Nephron (organoid): Measurements from ENCODE around the gene BTNL2.

ENCODE experiments used
- H3K27ac Mint-ChIP-seq, 3 experiments: 2 replicates each; pipeline ENCODE4 v1.8.0; 2020; ENCODE audit warnings: mixed read lengths in 3 of 3, mild to moderate bottlenecking in 2 of 3, moderate library complexity in 1 of 3
- H3K27me3 Mint-ChIP-seq: 2 replicates; pipeline ENCODE4 v1.8.0; 2021; ENCODE audit warnings: low read depth, mild to moderate bottlenecking, moderate library complexity, mixed read lengths
- H3K36me3 Mint-ChIP-seq: 2 replicates; pipeline ENCODE4 v1.8.0; 2020; ENCODE audit warnings: low read depth, mixed read lengths
- H3K4me1 Mint-ChIP-seq: 2 replicates; pipeline ENCODE4 v1.8.0; 2020; ENCODE audit warnings: mixed read lengths
- H3K4me3 Mint-ChIP-seq, 3 experiments: 2 replicates each; pipeline ENCODE4 v1.8.0; 2020; ENCODE audit warnings: mild to moderate bottlenecking in 3 of 3, mixed read lengths in 3 of 3, moderate library complexity in 2 of 3
- H3K9me3 Mint-ChIP-seq: 2 replicates; pipeline ENCODE4 v1.8.0; 2020; ENCODE audit warnings: mixed read lengths
- TF ChIP-seq, protein P1 (sequence below), 3 experiments: fragments of 200-600 bp; sonication (generic); IDR thresholded peaks; one replicate each; pipeline ENCODE4 v1.5.0; 2021; ENCODE audit warnings: antibody characterized with exemption in 3 of 3; ENCODE audit not compliant: unreplicated experiment in 3 of 3

Gene BTNL2

GRCh38 chr6:32406857-32407256, at the start of gene BTNL2:
BTNL2 (minus strand) TSS chr6:32407181; CDS start chr6:32407123, 58 bp downstream.
- Mint-ChIP-seq H3K4me3 (no peak within 1 kb of the TSS), H3K36me3 (no peaks in the 10 kb centered on the region), H3K27ac (no peak within 1 kb of the TSS), H3K9me3 (no peaks in the 10 kb centered on the region), H3K4me1 (no peaks in the 10 kb centered on the region), H3K27me3 (peaks cover 53% of the 10 kb centered on the region)
- TF ChIP-seq, protein P1, sequence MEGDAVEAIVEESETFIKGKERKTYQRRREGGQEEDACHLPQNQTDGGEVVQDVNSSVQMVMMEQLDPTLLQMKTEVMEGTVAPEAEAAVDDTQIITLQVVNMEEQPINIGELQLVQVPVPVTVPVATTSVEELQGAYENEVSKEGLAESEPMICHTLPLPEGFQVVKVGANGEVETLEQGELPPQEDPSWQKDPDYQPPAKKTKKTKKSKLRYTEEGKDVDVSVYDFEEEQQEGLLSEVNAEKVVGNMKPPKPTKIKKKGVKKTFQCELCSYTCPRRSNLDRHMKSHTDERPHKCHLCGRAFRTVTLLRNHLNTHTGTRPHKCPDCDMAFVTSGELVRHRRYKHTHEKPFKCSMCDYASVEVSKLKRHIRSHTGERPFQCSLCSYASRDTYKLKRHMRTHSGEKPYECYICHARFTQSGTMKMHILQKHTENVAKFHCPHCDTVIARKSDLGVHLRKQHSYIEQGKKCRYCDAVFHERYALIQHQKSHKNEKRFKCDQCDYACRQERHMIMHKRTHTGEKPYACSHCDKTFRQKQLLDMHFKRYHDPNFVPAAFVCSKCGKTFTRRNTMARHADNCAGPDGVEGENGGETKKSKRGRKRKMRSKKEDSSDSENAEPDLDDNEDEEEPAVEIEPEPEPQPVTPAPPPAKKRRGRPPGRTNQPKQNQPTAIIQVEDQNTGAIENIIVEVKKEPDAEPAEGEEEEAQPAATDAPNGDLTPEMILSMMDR (IDR thresholded peaks at IDR 0.05; ENCODE audit: unreplicated experiment in 3 of 3), result no peak

GRCh38 chr6:32449088-32449736, 42.2 kb upstream of the BTNL2 start:
- H3K27ac Mint-ChIP-seq, result no peak overlapping the region

GRCh38 chr6:32447932-32448331, 41.0 kb upstream of the BTNL2 start:
- Mint-ChIP-seq H3K4me1 (no peaks in the 10 kb centered on the region), H3K4me3 (no peak overlapping the region), H3K27me3 (peaks cover 11% of the 10 kb centered on the region), H3K9me3 (peaks cover 10% of the 10 kb centered on the region), H3K36me3 (no peaks in the 10 kb centered on the region), H3K27ac (no peak overlapping the region)
- TF ChIP-seq, protein P1 (IDR thresholded peaks at IDR 0.05; ENCODE audit: unreplicated experiment in 3 of 3), result no peak

More at GRCh38 chr6:32449088-32449736, 42.2 kb upstream of the BTNL2 start:
- no peaks in the 10 kb centered on the region for H3K36me3 Mint-ChIP-seq
- H3K27me3 Mint-ChIP-seq, result peaks cover 11% of the 10 kb centered on the region
- no peaks in the 10 kb centered on the region for H3K4me1 Mint-ChIP-seq
- peaks cover 16% of the 10 kb centered on the region for H3K9me3 Mint-ChIP-seq
- TF ChIP-seq, protein P1 (IDR thresholded peaks at IDR 0.05; ENCODE audit: unreplicated experiment in 3 of 3), result no peak
- H3K4me3 Mint-ChIP-seq, result no peak overlapping the region

GRCh38 chr6:32445321-32445854, 38.4 kb upstream of the BTNL2 start:
- H3K4me3 Mint-ChIP-seq, result no peak overlapping the region

DNA sequence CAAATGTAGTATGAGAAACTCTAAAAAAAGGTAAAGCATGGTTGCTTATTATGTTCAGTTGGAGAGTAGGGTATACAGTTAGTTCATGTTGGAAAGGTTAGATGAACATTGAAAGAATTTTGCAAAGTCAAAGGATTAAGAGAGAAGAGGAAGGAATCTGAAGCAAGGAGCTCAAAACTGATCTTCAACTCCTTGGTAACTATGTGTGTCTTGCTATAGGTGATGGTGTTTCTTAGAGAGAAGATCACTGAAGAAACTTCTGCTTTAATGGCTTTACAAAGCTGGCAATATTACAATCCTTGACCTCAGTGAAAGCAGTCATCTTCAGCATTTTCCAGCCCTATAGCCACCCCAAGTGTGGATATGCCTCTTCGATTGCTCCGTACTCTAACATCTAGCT, 37.5 kb upstream of the BTNL2 start:
- no peaks in the 10 kb centered on the region for H3K36me3 Mint-ChIP-seq
- H3K4me1 Mint-ChIP-seq, result no peaks in the 10 kb centered on the region
- no peak overlapping the region for H3K27ac Mint-ChIP-seq
- no peaks in the 10 kb centered on the region for H3K9me3 Mint-ChIP-seq
- H3K4me3 Mint-ChIP-seq, result no peak overlapping the region
- TF ChIP-seq, protein P1 (IDR thresholded peaks at IDR 0.05; ENCODE audit: unreplicated experiment in 3 of 3), result no peak
- H3K27me3 Mint-ChIP-seq, result peaks cover 13% of the 10 kb centered on the region

More at GRCh38 chr6:32445321-32445854, 38.4 kb upstream of the BTNL2 start:
- Mint-ChIP-seq H3K4me1 (no peaks in the 10 kb centered on the region), H3K27ac (no peak overlapping the region), H3K9me3 (no peaks in the 10 kb centered on the region), H3K27me3 (peaks cover 16% of the 10 kb centered on the region), H3K36me3 (no peaks in the 10 kb centered on the region)
- TF ChIP-seq, protein P1 (IDR thresholded peaks at IDR 0.05; ENCODE audit: unreplicated experiment in 3 of 3), result no peak
